Medulla oblongata (tissue), 1 donor: ENCODE results near the gene GPC5.
A peak's percentile ranks its signal among the peaks of the same experiment; 100 is the strongest.
"Not testable (repeated sequence)": the region's sequence is repeated elsewhere in the genome, so short reads cannot be mapped to it uniquely, and the experiment has no call there.

Experiments used
- DNase-seq: peaks from one replicate; pipeline ENCODE4 v3.0.0-alpha.2; 2015; ENCODE audit errors: extremely low spot score

The GPC5 gene

GRCh38 chr13:91878491-91878890, 480.1 kb downstream of the GPC5 start:
- DNase-seq, result no peak

GRCh38 chr13:91879360-91879759, 480.9 kb downstream of the GPC5 start:
- no peak for DNase-seq

- DNase-seq, result no peak
Measured at GRCh38 chr13:91882918-91883317, 484.5 kb downstream of the GPC5 start.

- no peak for DNase-seq
Measured at GRCh38 chr13:91889641-91890040, 491.2 kb downstream of the GPC5 start.

GRCh38 chr13:91891141-91891540, 492.7 kb downstream of the GPC5 start:
- DNase-seq, result no peak

- DNase-seq, result no peak
Measured at GRCh38 chr13:91893040-91893439, 494.6 kb downstream of the GPC5 start.

- DNase-seq, result no peak
Measured at GRCh38 chr13:91894316-91894715, 495.9 kb downstream of the GPC5 start.

GRCh38 chr13:91896547-91896946, 498.1 kb downstream of the GPC5 start:
- DNase-seq, result no peak

- DNase-seq, result not testable (repeated sequence)
Measured at GRCh38 chr13:91898986-91899385, 500.6 kb downstream of the GPC5 start.

GRCh38 chr13:91902291-91902690, 503.9 kb downstream of the GPC5 start:
- no peak for DNase-seq

- no peak for DNase-seq
Measured at GRCh38 chr13:91904005-91904404, 505.6 kb downstream of the GPC5 start.

- DNase-seq, result no peak
Measured at GRCh38 chr13:91904597-91904996, 506.2 kb downstream of the GPC5 start.

GRCh38 chr13:91907398-91907797, 509.0 kb downstream of the GPC5 start:
- no peak for DNase-seq

- DNase-seq, result no peak
Measured at GRCh38 chr13:91909617-91910016, 511.2 kb downstream of the GPC5 start.

- no peak for DNase-seq
Measured at GRCh38 chr13:91922969-91923592, 524.7 kb downstream of the GPC5 start.

- DNase-seq, result no peak
Measured at GRCh38 chr13:91930687-91931086, 532.3 kb downstream of the GPC5 start.

- no peak for DNase-seq
Measured at GRCh38 chr13:91934354-91934753, 535.9 kb downstream of the GPC5 start.

GRCh38 chr13:91946498-91947070, 548.2 kb downstream of the GPC5 start:
- DNase-seq, result peak; percentile 50

- DNase-seq, result no peak
Measured at GRCh38 chr13:91948736-91949135, 550.3 kb downstream of the GPC5 start.

- no peak for DNase-seq
Measured at GRCh38 chr13:91950803-91951202, 552.4 kb downstream of the GPC5 start.

GRCh38 chr13:91955546-91956355, 557.3 kb downstream of the GPC5 start:
- DNase-seq, result no peak

- no peak for DNase-seq
Measured at GRCh38 chr13:91960947-91961346, 562.5 kb downstream of the GPC5 start.

- DNase-seq, result no peak
Measured at GRCh38 chr13:91962946-91963345, 564.5 kb downstream of the GPC5 start.
